Mesendoderm (in vitro differentiated cells): ENCODE data around the gene NOD1. TPM values are rescaled to one million over a fixed set of nuclear protein-coding genes. Genes with fewer than 3 reads are reported as not detected.
"Not testable (repeated sequence)": the region's sequence is repeated elsewhere in the genome, so short reads cannot be mapped to it uniquely, and the experiment has no call there.

ENCODE experiments used
- DNase-seq: peaks from one replicate; pipeline ENCODE4 v3.0.0; 2013
- H2AK5ac ChIP-seq: 2 replicates; pipeline ENCODE4 v1.6.1; 2013; ENCODE audit warnings: low read length, inconsistent platforms
- H2BK120ac ChIP-seq: 2 replicates; pipeline ENCODE4 v1.6.1; 2013; ENCODE audit warnings: low read depth, mild to moderate bottlenecking, low read length, moderate library complexity, mixed read lengths
- H2BK15ac ChIP-seq: replicated peaks from 2 replicates; pipeline ENCODE4 v1.6.1; 2013; ENCODE audit warnings: low read depth, mild to moderate bottlenecking, moderate library complexity
- H2BK5ac ChIP-seq: 2 replicates; pipeline ENCODE4 v1.6.1; 2013; ENCODE audit warnings: low read length, inconsistent platforms
- H3K18ac ChIP-seq: 2 replicates; pipeline ENCODE4 v1.6.1; 2013; ENCODE audit warnings: mild to moderate bottlenecking, low read length, mixed read lengths
- H3K23ac ChIP-seq: one replicate; pipeline ENCODE4 v1.6.1; 2013; ENCODE audit warnings: low read length
- H3K27ac ChIP-seq: 2 replicates; pipeline ENCODE4 v1.5.1; 2013; ENCODE audit warnings: low read depth, mild to moderate bottlenecking, inconsistent platforms, low read length, moderate library complexity
- H3K27me3 ChIP-seq: 2 replicates; pipeline ENCODE4 v1.6.1; 2013; ENCODE audit warnings: low read length, control low read depth, mild to moderate bottlenecking, inconsistent platforms; ENCODE audit not compliant: insufficient read depth, poor library complexity
- H3K36me3 ChIP-seq: 2 replicates; pipeline ENCODE4 v1.6.1; 2013; ENCODE audit warnings: low read length, inconsistent platforms; ENCODE audit not compliant: control insufficient read depth, insufficient read depth
- H3K4ac ChIP-seq: one replicate; pipeline ENCODE4 v1.6.1; 2013; ENCODE audit warnings: low read depth, mild to moderate bottlenecking, low read length, moderate library complexity
- H3K4me1 ChIP-seq: 2 replicates; pipeline ENCODE4 v1.6.1; 2013; ENCODE audit warnings: low read depth, low read length, inconsistent platforms; ENCODE audit not compliant: control insufficient read depth
- H3K4me2 ChIP-seq: 2 replicates; pipeline ENCODE4 v1.6.1; 2013; ENCODE audit warnings: low read length
- H3K4me3 ChIP-seq: 2 replicates; pipeline ENCODE4 v1.5.1; 2013; ENCODE audit warnings: mild to moderate bottlenecking, low read length
- H3K56ac ChIP-seq: one replicate; pipeline ENCODE4 v1.6.1; 2013; ENCODE audit warnings: low read length
- H3K79me1 ChIP-seq: 2 replicates; pipeline ENCODE4 v1.6.1; 2013; ENCODE audit warnings: low read length, inconsistent platforms
- H3K79me2 ChIP-seq: 2 replicates; pipeline ENCODE4 v1.6.1; 2013; ENCODE audit warnings: mild to moderate bottlenecking, low read length; ENCODE audit not compliant: control insufficient read depth, insufficient read depth
- H3K9ac ChIP-seq: 2 replicates; pipeline ENCODE4 v1.6.1; 2013; ENCODE audit warnings: low read length, inconsistent platforms
- H4K5ac ChIP-seq: one replicate; pipeline ENCODE4 v1.6.1; 2013; ENCODE audit warnings: low read length
- H4K8ac ChIP-seq: one replicate; pipeline ENCODE4 v1.6.1; 2013; ENCODE audit warnings: low read depth, mild to moderate bottlenecking, control low read depth, low read length, moderate library complexity
- WGBS: extraction: QIAGEN DNeasy Blood & Tissue Kit; methylation state at CpG from one replicate; pipeline ENCODE4 v1.1.7; 2013; ENCODE audit warnings: low lambda C conversion rate, missing lambda C conversion rate; ENCODE audit not compliant: insufficient coverage; ENCODE audit errors: extremely low coverage; 5-methylcytosine and 5-hydroxymethylcytosine counted together
- polyA plus RNA-seq, 2 experiments: library from polyadenylated mRNA; stranded (reverse); fragments of 200-250 nt; gene quantifications; one replicate each; pipeline ENCODE4 v1.2.3, GENCODE V29; 2013

NOD1 gene, protein sequence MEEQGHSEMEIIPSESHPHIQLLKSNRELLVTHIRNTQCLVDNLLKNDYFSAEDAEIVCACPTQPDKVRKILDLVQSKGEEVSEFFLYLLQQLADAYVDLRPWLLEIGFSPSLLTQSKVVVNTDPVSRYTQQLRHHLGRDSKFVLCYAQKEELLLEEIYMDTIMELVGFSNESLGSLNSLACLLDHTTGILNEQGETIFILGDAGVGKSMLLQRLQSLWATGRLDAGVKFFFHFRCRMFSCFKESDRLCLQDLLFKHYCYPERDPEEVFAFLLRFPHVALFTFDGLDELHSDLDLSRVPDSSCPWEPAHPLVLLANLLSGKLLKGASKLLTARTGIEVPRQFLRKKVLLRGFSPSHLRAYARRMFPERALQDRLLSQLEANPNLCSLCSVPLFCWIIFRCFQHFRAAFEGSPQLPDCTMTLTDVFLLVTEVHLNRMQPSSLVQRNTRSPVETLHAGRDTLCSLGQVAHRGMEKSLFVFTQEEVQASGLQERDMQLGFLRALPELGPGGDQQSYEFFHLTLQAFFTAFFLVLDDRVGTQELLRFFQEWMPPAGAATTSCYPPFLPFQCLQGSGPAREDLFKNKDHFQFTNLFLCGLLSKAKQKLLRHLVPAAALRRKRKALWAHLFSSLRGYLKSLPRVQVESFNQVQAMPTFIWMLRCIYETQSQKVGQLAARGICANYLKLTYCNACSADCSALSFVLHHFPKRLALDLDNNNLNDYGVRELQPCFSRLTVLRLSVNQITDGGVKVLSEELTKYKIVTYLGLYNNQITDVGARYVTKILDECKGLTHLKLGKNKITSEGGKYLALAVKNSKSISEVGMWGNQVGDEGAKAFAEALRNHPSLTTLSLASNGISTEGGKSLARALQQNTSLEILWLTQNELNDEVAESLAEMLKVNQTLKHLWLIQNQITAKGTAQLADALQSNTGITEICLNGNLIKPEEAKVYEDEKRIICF
- 5.5 TPM for polyA plus RNA-seq (2013, experiment 1 of 2)
- polyA plus RNA-seq (2013, experiment 2 of 2): 5.2 TPM

DNA sequence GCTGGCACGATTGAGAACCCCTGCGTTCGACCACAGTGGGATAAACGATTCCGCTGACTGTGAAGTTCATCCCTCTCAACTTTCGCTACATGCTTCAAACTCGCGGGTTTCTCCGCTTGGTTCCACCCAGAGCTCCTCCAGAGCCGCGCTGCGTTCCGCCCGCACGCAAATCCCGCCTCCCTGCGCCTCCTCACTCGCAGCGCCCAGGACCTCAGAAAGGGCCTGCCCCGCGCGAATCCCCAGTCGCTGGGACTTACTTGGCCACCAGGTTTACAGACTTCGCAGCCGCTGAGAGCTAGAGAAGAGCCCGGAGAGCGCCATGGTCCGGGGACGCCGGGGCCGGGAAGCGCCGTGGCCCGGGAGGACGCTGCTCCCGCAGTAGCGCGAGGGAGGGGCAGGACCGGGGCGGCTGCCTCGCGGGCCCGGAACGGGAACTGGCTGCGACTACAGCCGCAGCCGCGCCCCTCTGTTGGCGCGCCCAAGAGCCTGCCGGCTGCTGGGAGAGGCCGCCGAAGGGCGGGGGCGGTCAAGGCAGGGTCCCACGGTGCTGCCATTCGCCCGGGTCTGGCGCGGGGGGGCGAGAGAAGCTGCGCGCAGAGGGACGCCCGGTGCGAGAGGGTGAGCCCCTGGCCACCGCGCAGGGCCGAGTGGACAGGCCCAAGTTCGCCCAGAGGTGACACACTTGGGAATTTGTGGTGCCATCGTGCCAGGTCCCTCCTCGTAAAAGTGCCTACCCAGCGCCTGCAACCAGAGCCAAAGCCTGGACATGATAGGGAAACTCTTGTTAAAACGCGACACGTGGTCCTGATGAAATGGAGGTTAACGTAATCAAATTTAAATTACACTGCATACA is at the start of gene NOD1:
TSS of gene NOD1 (minus strand) at position 436 of the 853 bp plus-strand sequence. CDS start 21,863 bp downstream, outside the sequence.
- Histone ChIP-seq H3K36me3 (no peaks in the 10 kb centered on the region), H3K56ac (peak within 1 kb of the TSS; percentile 89), H3K4me3 (peak within 1 kb of the TSS; percentile 57), H3K4me2 (peak within 1 kb of the TSS; percentile 96), H3K4ac (peak within 1 kb of the TSS; percentile 44), H3K79me1 (peaks cover 3% of the 10 kb centered on the region), H4K8ac (no peak within 1 kb of the TSS), H2AK5ac (no peak within 1 kb of the TSS), H2BK5ac (peak within 1 kb of the TSS; percentile 55), H3K4me1 (peaks cover 5% of the 10 kb centered on the region), H3K18ac (peak within 1 kb of the TSS; percentile 19), H3K79me2 (peaks cover 2% of the 10 kb centered on the region), H3K23ac (peak within 1 kb of the TSS; percentile 80), H3K27me3 (peaks cover 6% of the 10 kb centered on the region), H4K5ac (no peak within 1 kb of the TSS), H3K27ac (peak within 1 kb of the TSS; percentile 54), H2BK15ac (no peak within 1 kb of the TSS), H3K9ac (peak within 1 kb of the TSS; percentile 82), H2BK120ac (no peak within 1 kb of the TSS)
- WGBS: no CpG with 5 or more reads among the region's 77 CpGs
- peak; percentile 80 for DNase-seq

DNA sequence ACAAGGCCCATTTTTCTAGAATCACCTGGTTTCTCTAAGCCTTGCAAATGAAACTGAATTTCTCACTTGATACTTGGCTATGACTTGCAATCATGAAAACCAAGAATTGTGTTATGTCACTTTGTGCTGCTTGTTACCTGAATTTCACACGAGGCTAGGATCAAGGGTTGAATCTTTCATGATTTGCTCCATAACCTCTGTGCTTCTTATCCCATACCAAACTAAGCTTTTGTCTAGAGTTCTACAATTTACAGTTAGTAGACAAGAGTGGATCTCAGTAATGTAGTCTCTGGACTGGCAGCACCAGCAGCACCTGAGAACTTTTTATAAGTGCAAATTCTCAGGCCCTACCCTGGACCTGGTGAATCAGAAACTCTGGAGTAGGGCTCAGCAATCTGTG is 48.7 kb upstream of the NOD1 start:
- no CpG with 5 or more reads among the region's 1 CpG for WGBS

DNA sequence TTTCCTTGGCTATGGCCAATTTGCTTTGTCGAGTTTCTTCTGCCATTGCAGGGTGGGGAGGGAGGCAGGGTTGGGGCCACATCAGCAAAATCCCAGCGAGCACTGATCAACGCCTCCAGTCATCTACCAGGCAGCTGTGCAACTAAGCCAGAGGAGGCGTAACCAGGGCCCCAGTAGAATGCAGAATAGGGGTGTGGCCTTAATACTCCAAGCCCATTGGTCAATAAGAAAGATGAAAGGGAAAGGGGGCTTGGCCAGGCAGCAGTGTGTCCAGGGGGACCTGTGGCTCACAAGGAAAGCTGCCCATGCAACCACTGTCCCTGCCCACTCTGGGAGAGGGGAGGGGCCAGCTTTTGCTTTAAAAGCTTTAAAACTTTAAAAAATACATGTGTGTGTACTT is 47.6 kb upstream of the NOD1 start:
- WGBS: no CpG with 5 or more reads among the region's 4 CpGs
- Histone ChIP-seq H3K23ac (no peak overlapping the region), H3K4me1 (no peaks in the 10 kb centered on the region)

More for the DNA sequence above, 48.7 kb upstream of the NOD1 start:
- H3K23ac ChIP-seq, H3K9ac ChIP-seq, H3K4me1 ChIP-seq, H3K27ac ChIP-seq, DNase-seq, H2BK5ac ChIP-seq, H3K36me3 ChIP-seq, H2AK5ac ChIP-seq, H3K4ac ChIP-seq, H4K5ac ChIP-seq, H2BK15ac ChIP-seq, H3K4me3 ChIP-seq, H3K4me2 ChIP-seq, H3K18ac ChIP-seq, H2BK120ac ChIP-seq, H3K27me3 ChIP-seq, H3K79me2 ChIP-seq, H4K8ac ChIP-seq, H3K79me1 ChIP-seq, H3K56ac ChIP-seq: not testable (repeated sequence)

DNA sequence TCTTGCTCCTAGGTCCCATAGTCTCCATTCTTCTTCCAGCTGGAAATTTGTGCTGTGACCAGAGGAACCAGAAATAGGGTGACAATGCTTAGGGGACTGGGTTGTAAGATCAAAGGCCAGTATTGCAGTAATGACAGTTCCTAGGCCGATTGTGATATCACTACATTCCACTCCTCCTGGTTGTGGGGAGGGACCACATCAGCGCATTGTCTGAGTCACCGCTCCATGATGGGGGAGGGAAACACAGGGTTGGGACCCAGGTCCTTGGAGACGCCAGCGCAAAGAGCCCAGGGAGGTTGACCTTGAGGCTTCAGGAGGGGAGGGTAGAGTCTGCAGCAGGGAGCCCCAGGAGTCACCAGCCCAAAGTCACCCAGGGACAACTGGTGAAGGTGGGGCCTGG is 46.8 kb upstream of the NOD1 start:
- Histone ChIP-seq H2BK15ac (no peak overlapping the region), H3K18ac (no peak overlapping the region), H3K79me1 (no peaks in the 10 kb centered on the region), H3K27ac (no peak overlapping the region), H3K36me3 (no peaks in the 10 kb centered on the region), H3K4me3 (no peak overlapping the region), H2AK5ac (no peak overlapping the region), H2BK120ac (no peak overlapping the region), H3K4me2 (no peak overlapping the region), H3K27me3 (no peaks in the 10 kb centered on the region), H3K4ac (no peak overlapping the region), H3K56ac (no peak overlapping the region), H3K79me2 (no peaks in the 10 kb centered on the region), H2BK5ac (no peak overlapping the region), H4K5ac (no peak overlapping the region), H3K23ac (no peak overlapping the region), H4K8ac (no peak overlapping the region), H3K9ac (no peak overlapping the region), H3K4me1 (no peaks in the 10 kb centered on the region)
- WGBS: no CpG with 5 or more reads among the region's 5 CpGs
- no peak for DNase-seq

More for the DNA sequence above, 47.6 kb upstream of the NOD1 start:
- no peak overlapping the region for H3K56ac ChIP-seq
- H3K27ac ChIP-seq: no peak overlapping the region
- H3K4ac ChIP-seq: no peak overlapping the region
- H2BK120ac ChIP-seq: no peak overlapping the region
- H4K8ac ChIP-seq: no peak overlapping the region
- no peak overlapping the region for H3K4me3 ChIP-seq
- H2AK5ac ChIP-seq: no peak overlapping the region
- no peaks in the 10 kb centered on the region for H3K79me1 ChIP-seq
- no peaks in the 10 kb centered on the region for H3K27me3 ChIP-seq
- no peaks in the 10 kb centered on the region for H3K36me3 ChIP-seq
- no peak overlapping the region for H3K9ac ChIP-seq
- no peak overlapping the region for H2BK5ac ChIP-seq
- no peak overlapping the region for H3K18ac ChIP-seq
- no peak overlapping the region for H4K5ac ChIP-seq
- no peaks in the 10 kb centered on the region for H3K79me2 ChIP-seq
- no peak overlapping the region for H2BK15ac ChIP-seq
- H3K4me2 ChIP-seq: no peak overlapping the region
- peak; percentile 36 for DNase-seq

DNA sequence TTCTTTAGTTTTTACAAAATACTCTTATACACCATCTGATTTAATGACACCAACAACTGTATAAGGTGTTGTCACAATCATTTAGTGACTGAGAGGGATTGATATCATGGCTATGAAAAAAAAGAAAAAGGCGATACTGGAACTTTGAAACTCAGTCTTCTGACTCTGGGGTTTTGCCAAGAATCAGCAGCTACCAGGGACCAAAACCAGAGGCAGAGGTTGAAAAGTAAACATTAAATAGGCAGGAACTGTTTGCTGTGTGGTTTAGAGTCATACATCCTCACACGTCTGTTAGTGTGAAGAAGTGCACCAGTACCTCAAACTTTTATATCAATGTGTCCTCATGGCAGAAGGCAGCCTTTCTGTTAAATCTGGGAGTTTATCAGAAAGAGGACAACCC is 46.0 kb upstream of the NOD1 start:
- H2BK5ac ChIP-seq: no peak overlapping the region
- H3K4me3 ChIP-seq: no peak overlapping the region
- H3K27me3 ChIP-seq: no peaks in the 10 kb centered on the region
- no peak for DNase-seq
- no peak overlapping the region for H4K5ac ChIP-seq
- H3K18ac ChIP-seq: no peak overlapping the region
- H3K23ac ChIP-seq: no peak overlapping the region
- no peaks in the 10 kb centered on the region for H3K36me3 ChIP-seq
- H2AK5ac ChIP-seq: no peak overlapping the region
- H3K9ac ChIP-seq: no peak overlapping the region
- no CpG with 5 or more reads among the region's 2 CpGs for WGBS
- no peak overlapping the region for H3K4ac ChIP-seq
- no peaks in the 10 kb centered on the region for H3K4me1 ChIP-seq
- H3K79me2 ChIP-seq: no peaks in the 10 kb centered on the region
- H3K4me2 ChIP-seq: no peak overlapping the region
- no peak overlapping the region for H3K56ac ChIP-seq
- no peak overlapping the region for H3K27ac ChIP-seq
- no peak overlapping the region for H2BK15ac ChIP-seq
- no peak overlapping the region for H4K8ac ChIP-seq
- H2BK120ac ChIP-seq: no peak overlapping the region
- H3K79me1 ChIP-seq: no peaks in the 10 kb centered on the region
